ENCODE measurements around the gene CFC1B.
"Not testable (repeated sequence)": the region's sequence is repeated elsewhere in the genome, so short reads cannot be mapped to it uniquely, and the experiment has no call there.

The CFC1B gene

GRCh38 chr2:130520992-130521391 is at the start of gene CFC1B:
TSS of gene CFC1B (plus strand) at chr2:130521222. CDS start at chr2:130521485, 263 bp downstream.
- DNase-seq, result not testable (repeated sequence)

DNA sequence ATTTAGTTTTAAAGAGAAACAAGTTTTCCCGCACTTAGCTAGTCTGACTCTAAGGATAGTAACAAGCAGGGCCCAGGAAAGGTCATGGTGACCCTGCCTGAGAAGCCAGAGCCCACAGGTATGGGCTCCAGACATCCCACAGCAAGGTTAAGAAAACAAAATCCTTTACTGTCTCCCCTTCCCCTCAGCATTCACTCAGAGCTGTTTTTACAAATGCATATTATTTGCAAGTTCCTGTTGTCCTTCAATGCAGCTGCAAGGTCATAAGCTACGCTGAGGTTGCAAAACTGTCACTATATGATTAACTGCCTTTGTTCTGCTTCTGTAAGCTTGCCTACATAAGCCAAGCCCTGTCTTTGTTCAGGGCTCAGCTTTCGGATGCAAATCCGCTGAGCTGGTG is 29.9 kb upstream of the CFC1B start:
- not testable (repeated sequence) for DNase-seq

DNA sequence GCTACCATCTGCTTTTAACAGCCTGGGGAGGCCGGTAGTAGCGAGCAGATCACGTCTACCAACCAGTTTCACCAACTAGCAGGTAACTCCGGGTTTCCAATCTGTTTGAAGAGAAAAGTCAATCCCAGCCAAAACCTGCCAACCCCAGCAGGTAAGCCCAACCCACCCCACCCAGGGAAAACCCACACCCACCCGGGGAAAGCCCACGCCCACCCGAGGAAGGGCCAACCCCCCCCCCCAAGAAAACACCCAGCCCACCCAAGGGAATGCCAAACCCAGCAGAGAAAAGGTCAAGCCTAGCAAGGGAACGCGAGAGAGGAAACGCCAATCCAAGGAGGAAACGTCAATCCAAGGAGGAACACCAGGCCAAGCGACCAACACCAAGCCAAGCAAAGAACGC is 11.8 kb upstream of the CFC1B start, which contains the start of gene POTEI:
Gene POTEI, minus strand, starts transcription at position 101 of the 400 bp plus-strand sequence. Its CDS starts 93 bp downstream, at position 8.
- not testable (repeated sequence) for DNase-seq

GRCh38 chr2:130510807-130511746 is 9.9 kb upstream of the CFC1B start:
- DNase-seq, result not testable (repeated sequence)

- DNase-seq, result not testable (repeated sequence)
Observed at GRCh38 chr2:130511747-130512451, 9.1 kb upstream of the CFC1B start.

GRCh38 chr2:130518516-130519106 is 2.4 kb upstream of the CFC1B start:
- DNase-seq, result not testable (repeated sequence)

- not testable (repeated sequence) for DNase-seq
Observed at GRCh38 chr2:130522390-130522789, 1.4 kb downstream of the CFC1B start.

DNA sequence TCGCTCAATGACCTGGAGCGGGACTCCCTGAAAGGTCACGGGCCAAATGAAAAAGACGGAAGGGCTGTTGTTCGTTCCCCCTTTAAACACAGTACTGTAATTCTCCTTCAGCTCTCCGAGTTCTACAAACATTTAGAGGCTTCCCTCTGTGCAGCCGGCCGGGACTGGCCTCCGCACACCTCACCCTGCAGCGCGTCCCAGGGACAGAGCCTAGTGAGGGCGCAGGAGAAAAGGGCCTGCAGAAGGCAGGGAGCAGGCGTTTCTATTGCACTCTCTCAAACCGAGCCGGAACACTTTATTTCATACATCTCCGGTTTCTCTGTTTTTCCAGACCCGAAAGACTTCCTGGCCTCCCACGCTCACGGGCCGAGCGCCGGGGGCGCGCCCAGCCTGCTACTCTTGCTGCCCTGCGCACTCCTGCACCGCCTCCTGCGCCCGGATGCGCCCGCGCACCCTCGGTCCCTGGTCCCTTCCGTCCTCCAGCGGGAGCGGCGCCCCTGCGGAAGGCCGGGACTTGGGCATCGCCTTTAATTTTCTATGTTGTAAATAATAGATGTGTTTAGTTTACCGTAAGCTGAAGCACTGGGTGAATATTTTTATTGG is 6.4 kb downstream of the CFC1B start:
- DNase-seq, result not testable (repeated sequence)

- DNase-seq, result not testable (repeated sequence)
Observed at GRCh38 chr2:130529545-130529944, 8.5 kb downstream of the CFC1B start.

DNA sequence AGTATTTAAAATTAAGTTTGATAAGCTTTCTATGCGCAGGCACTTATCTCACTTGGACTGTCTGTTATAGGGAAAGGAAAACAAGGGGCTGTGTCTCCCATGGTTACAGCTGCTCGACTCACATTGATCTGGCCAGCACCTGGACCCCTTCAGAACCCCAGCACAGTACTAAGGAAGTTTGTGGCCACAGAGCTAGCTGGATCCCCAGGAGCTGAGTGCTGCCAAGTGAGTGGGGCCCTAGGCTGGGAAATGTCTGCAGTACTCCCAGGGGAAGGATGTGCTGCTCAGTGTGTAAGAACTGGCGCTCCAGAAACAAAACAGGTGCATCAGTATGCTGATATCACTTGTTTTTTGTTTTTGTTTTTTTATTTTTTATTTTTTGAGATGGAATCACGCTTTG is 9.2 kb downstream of the CFC1B start:
- DNase-seq, result not testable (repeated sequence)

DNA sequence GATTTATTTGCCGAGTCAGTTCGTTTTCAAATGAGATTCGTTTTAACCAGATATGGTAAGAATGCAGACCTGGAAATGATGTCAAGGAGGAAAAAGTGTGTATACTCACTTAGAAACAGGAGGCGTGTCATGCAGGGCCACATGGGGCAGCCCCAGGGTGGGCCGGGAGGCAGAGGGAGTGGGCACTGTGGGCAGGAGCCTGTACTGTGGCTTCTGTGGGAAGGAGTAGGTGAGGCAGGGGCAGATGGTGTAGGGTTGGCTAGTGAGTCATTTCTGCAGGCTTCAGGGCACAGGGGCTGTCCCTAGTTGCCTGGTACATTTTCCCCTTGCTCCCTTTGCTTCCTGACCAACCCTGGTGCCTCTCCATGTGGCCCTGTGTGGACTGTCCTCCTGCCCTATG is 10.2 kb downstream of the CFC1B start:
- not testable (repeated sequence) for DNase-seq

- DNase-seq, result not testable (repeated sequence)
Observed at GRCh38 chr2:130531672-130532071, 10.7 kb downstream of the CFC1B start.

- not testable (repeated sequence) for DNase-seq
Observed at GRCh38 chr2:130536654-130537053, 15.6 kb downstream of the CFC1B start.

- DNase-seq, result not testable (repeated sequence)
Observed at GRCh38 chr2:130538271-130538670, 17.2 kb downstream of the CFC1B start.

DNA sequence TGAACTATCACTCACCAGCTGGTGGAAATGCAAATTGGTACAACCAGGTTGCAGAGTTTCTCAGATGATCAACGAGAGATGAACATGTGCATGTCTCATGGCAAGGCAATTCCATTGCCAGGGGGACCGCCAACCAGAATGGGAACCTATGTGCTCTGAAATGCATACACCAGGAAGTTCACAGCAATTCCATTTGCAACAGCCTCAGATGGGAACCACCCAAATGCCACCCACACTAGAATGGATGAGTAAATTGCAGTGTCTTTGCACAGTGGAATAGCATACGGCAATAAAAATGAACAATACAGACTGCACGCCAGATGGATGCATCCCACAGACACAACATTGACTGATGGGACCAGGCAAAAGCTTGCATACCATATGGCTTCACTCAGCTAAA is 21.8 kb downstream of the CFC1B start:
- not testable (repeated sequence) for DNase-seq

GRCh38 chr2:130543785-130544528 is 22.9 kb downstream of the CFC1B start:
- not testable (repeated sequence) for DNase-seq

GRCh38 chr2:130544978-130545377 is 24.0 kb downstream of the CFC1B start:
- DNase-seq, result not testable (repeated sequence)

DNA sequence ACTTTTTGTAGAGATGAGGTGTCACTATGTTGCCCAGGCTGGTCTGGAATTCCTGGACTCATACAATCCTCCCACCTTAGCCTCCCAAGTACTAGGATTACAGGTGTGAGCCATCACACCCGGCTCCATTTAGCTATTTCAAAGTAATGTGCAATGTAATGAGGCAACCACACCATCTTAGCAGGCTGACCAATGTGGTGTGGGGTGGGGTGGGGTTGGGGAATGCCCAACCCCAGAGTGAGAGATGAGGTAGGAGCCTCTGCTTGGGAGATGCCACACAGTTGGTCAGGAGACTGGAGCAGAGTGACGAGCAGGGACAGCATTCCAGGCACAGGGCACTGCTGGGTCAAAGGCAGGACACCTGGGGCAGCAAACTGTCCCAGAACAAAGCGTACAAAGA is 27.4 kb downstream of the CFC1B start:
- not testable (repeated sequence) for DNase-seq

DNA sequence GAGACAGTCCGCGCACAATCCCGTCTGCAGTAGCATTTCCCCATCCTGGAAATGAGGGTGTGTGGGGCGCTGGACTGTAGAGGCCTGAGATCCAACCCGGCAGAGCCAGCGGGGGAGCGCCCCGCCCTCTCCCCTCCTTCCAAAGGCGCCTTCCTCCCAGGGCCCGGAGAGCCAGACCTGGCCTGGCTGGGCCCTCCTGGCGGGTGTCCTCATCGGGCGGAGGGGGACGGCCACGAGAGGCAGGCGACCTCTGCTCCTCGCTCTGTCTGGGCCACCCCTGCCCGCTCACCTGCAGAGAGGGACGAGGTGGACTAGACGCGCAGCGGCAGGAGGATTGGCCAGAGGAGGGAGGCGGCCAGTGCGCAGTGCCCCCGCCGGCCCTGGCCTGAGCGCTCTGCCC is 28.5 kb downstream of the CFC1B start:
- DNase-seq, result not testable (repeated sequence)

DNA sequence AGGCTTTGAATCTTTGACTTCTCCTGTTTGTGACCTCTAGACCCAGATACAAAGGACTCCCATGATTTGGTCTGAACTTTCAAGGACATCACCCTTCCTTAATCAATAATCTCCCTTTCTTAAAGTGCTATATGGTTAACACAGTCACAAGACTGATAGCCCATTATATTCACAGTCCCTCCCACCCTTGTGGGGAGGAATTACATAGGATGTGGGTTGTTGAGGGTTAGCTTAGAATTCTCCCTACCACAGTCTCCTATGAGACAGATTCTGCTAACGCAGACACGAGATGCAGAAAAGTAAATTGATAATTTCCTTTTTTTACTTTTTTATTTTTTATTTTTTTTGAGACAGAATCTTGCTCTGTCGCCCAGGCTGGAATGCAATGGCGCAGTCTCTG is 33.2 kb downstream of the CFC1B start:
- DNase-seq, result not testable (repeated sequence)

GRCh38 chr2:130556441-130556840 is 35.4 kb downstream of the CFC1B start:
- DNase-seq, result not testable (repeated sequence)

DNA sequence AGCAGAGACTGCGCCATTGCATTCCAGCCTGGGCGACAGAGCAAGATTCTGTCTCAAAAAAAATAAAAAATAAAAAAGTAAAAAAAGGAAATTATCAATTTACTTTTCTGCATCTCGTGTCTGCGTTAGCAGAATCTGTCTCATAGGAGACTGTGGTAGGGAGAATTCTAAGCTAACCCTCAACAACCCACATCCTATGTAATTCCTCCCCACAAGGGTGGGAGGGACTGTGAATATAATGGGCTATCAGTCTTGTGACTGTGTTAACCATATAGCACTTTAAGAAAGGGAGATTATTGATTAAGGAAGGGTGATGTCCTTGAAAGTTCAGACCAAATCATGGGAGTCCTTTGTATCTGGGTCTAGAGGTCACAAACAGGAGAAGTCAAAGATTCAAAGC is 45.1 kb downstream of the CFC1B start:
- DNase-seq, result not testable (repeated sequence)

Measured in NCI-H82 (cell line).